Sigmoid colon (tissue), 3 donors: ENCODE data around the gene JAM3.

Experiments used
- CTCF ChIP-seq, 4 experiments: fragments of 450-650 bp in 3 of 4; fragments of 200-600 bp in 1 of 4; IDR thresholded peaks; one replicate each; pipeline ENCODE4 v1.5.1; 2016 to 2019; ENCODE audit warnings: antibody characterized with exemption in 4 of 4, mild to moderate bottlenecking in 3 of 4, moderate library complexity in 2 of 4
- POLR2A ChIP-seq, 2 donors: fragments of 450-650 bp; IDR thresholded peaks; one replicate each; pipeline ENCODE4 v1.6.1; 2016; ENCODE audit warnings: antibody characterized with exemption in 2 of 2, mild to moderate bottlenecking in 2 of 2, moderate library complexity in 2 of 2

GRCh38 chr11:134020598-134020997 is 48.3 kb upstream of the JAM3 start:
- no peak for TF ChIP-seq CTCF (IDR thresholded peaks at IDR 0.05)
- no peak for TF ChIP-seq POLR2A (IDR thresholded peaks at IDR 0.05)
